K562 (cell line): ENCODE measurements around the gene RASSF7. TPM values are rescaled to one million over a fixed set of nuclear protein-coding genes. Genes with fewer than 3 reads are reported as not detected.

ENCODE experiments used
- ATAC-seq: fragments of 200-7000 bp; cut with Tn5 transposase; 3 replicates; pipeline ENCODE4 v1.9.1; 2020; ENCODE audit warnings: moderate library complexity
- BruUV-seq: library from RNA; stranded (reverse); fragments of 400-500 nt; replicated peaks from 2 replicates; lab custom pipeline; 2021; lab: Mats Ljungman, UMichigan
- CTCF ChIA-PET: fragments of 300-600 bp; formaldehyde crosslinking; extraction: SDS; loops from one replicate; lab custom pipeline; 2021; ENCODE audit warnings: low intra/inter-chr PET ratio; lab: Yijun Ruan, JAX
- POLR2A ChIA-PET: fragments of 300-600, 350-650 bp; sonication (Branson Sonifier 250); formaldehyde crosslinking; extraction: SDS; loops from one replicate; lab custom pipeline; 2021; ENCODE audit warnings: antibody characterized with exemption, inconsistent platforms; lab: Yijun Ruan, JAX
- DNase-seq, 4 experiments: peaks; one replicate each; pipeline versions ENCODE4 v3.0.0 to v3.0.0-alpha.2; 2011 to 2018; ENCODE audit warnings: low spot score in 3 of 4, mixed read lengths in 3 of 4; ENCODE audit errors: extremely low read depth in 1 of 4
- FAIRE-seq: peaks from 2 replicates; lab custom pipeline; 2011; peaks lifted over from hg19 to GRCh38; lab: Jason Lieb, UNC
- H2AFZ ChIP-seq: 2 replicates; pipeline ENCODE4 v1.6.0; 2011; ENCODE audit warnings: low read depth, low read length, control low read depth, inconsistent platforms
- H3K27ac ChIP-seq: fragments of 200-600 bp; 3 replicates; pipeline ENCODE4 v1.8.0; 2011; ENCODE audit warnings: low read depth, mild to moderate bottlenecking, control low read depth, inconsistent platforms, low read length, moderate library complexity, mixed read lengths; ENCODE audit errors: extremely low read depth
- H3K27me3 ChIP-seq, 2 experiments: fragments of 300-600 bp in 1 of 2; 2 replicates in 1 of 2; 3 replicates in 1 of 2; pipeline versions ENCODE4 v1.6.0 to v1.8.0; 2011; ENCODE audit warnings: inconsistent platforms in 2 of 2, low read length in 2 of 2, mild to moderate bottlenecking in 1 of 2, mixed read lengths in 1 of 2, moderate library complexity in 1 of 2; ENCODE audit not compliant: control insufficient read depth in 2 of 2, insufficient read depth in 2 of 2
- H3K36me3 ChIP-seq: fragments of 300-600 bp; 3 replicates; pipeline ENCODE4 v1.8.0; 2011; ENCODE audit warnings: mild to moderate bottlenecking, low read length, inconsistent platforms; ENCODE audit not compliant: control insufficient read depth, insufficient read depth
- H3K4me1 ChIP-seq, 2 experiments: fragments of 200-600 bp in 1 of 2; replicated peaks in 1 of 2; 2 replicates in 1 of 2; 3 replicates in 1 of 2; pipeline versions ENCODE4 v1.5.1 to v1.8.0; 2011; ENCODE audit warnings: inconsistent platforms in 2 of 2, low read length in 2 of 2, mild to moderate bottlenecking in 1 of 2, mixed read lengths in 1 of 2, moderate library complexity in 1 of 2; ENCODE audit not compliant: control insufficient read depth in 2 of 2, insufficient read depth in 2 of 2
- H3K4me2 ChIP-seq: 2 replicates; pipeline ENCODE4 v1.6.1; 2011; ENCODE audit warnings: low read length, control low read depth, inconsistent platforms, mixed read lengths; ENCODE audit not compliant: insufficient read depth
- H3K4me3 ChIP-seq: fragments of 200-600 bp; sonication (generic), shearing (Covaris generic); 2 replicates; pipeline ENCODE4 v1.5.1; 2016; ENCODE audit warnings: control low read depth, inconsistent platforms
- H3K79me2 ChIP-seq: fragments of 200-600 bp; 3 replicates; pipeline ENCODE4 v1.8.0; 2011; ENCODE audit warnings: low read length, inconsistent platforms; ENCODE audit not compliant: control insufficient read depth, insufficient read depth
- H3K9ac ChIP-seq, 2 experiments: 2 replicates each; pipeline versions ENCODE4 v1.6.0 to v1.6.1; 2011; ENCODE audit warnings: low read depth in 2 of 2, low read length in 2 of 2, control low read depth in 1 of 2, inconsistent platforms in 1 of 2, mild to moderate bottlenecking in 1 of 2, mixed read lengths in 1 of 2; ENCODE audit not compliant: insufficient read depth in 1 of 2
- H3K9me1 ChIP-seq: one replicate; pipeline ENCODE4 v1.6.0; 2011; ENCODE audit warnings: inconsistent platforms, mild to moderate bottlenecking, low read length, moderate library complexity; ENCODE audit not compliant: control insufficient read depth, insufficient read depth
- H3K9me3 ChIP-seq: replicated peaks from 2 replicates; pipeline ENCODE4 v1.5.1; 2011; ENCODE audit warnings: low read depth, low read length, inconsistent platforms; ENCODE audit not compliant: control insufficient read depth, insufficient read depth
- H4K20me1 ChIP-seq: replicated peaks from 2 replicates; pipeline ENCODE4 v1.6.1; 2011; ENCODE audit warnings: low read length, inconsistent platforms, mixed read lengths; ENCODE audit not compliant: control insufficient read depth, insufficient read depth
- CBX1 ChIP-seq: sonication (generic); IDR thresholded peaks from 2 replicates; pipeline ENCODE4 v1.6.1; 2016; ENCODE audit warnings: antibody characterized with exemption, low read depth, mild to moderate bottlenecking
- IFI16 ChIP-seq: fragments of 250-450 bp; sonication (Bioruptor Pico); IDR thresholded peaks from 2 replicates; pipeline ENCODE4 v2.1.2; 2022; ENCODE audit warnings: mild to moderate bottlenecking, inconsistent platforms
- MEF2D ChIP-seq: conservative IDR thresholded peaks from 2 replicates; pipeline ENCODE4 v1.6.1; 2016; ENCODE audit warnings: low read depth, missing genetic modification characterization, missing compliant biosample characterization
- PRMT5 ChIP-seq: sonication (generic); formaldehyde crosslinking; IDR thresholded peaks from 2 replicates; pipeline ENCODE4 v1.5.0; 2020; ENCODE audit warnings: missing genetic modification reagents
- PTRF ChIP-seq: fragments of 450-650 bp; IDR thresholded peaks from 2 replicates; pipeline ENCODE4 v1.6.1; 2016; ENCODE audit warnings: mild to moderate bottlenecking, missing genetic modification characterization, missing compliant biosample characterization
- TCFL5 ChIP-seq: fragments of 250-450 bp; sonication (Bioruptor Pico); conservative IDR thresholded peaks from 2 replicates; pipeline ENCODE4 v1.6.1; 2021; ENCODE audit warnings: mild to moderate bottlenecking, moderate library complexity, matching md5 sums
- TOE1 ChIP-seq, 2 experiments: fragments of 450-650 bp in 1 of 2; sonication (generic) in 1 of 2; formaldehyde crosslinking in 1 of 2; IDR thresholded peaks; 2 replicates each; pipeline versions ENCODE4 v1.7.1 to v1.8.0; 2016 to 2022; ENCODE audit warnings: borderline replicate concordance in 2 of 2, mild to moderate bottlenecking in 2 of 2, antibody characterized with exemption in 1 of 2, inconsistent platforms in 1 of 2, low read depth in 1 of 2, missing genetic modification reagents in 1 of 2, moderate library complexity in 1 of 2
- ZBTB7A ChIP-seq: IDR thresholded peaks from 2 replicates; pipeline ENCODE4 v1.6.1; 2011; ENCODE audit warnings: low read depth, mild to moderate bottlenecking, low read length, moderate library complexity, borderline replicate concordance; ENCODE audit not compliant: control insufficient read depth
- WGBS: fragments of 100-300 bp; shearing (Covaris generic); methylation state at CpG from one replicate; pipeline ENCODE4 v1.1.6; 2016; ENCODE audit warnings: low coverage, mixed read lengths; ENCODE audit not compliant: insufficient coverage; ENCODE audit errors: missing lambda C conversion rate; 5-methylcytosine and 5-hydroxymethylcytosine counted together
- in situ Hi-C: fragments of 300-500 bp; cut with MboI; formaldehyde crosslinking; loops from 4 replicates; pipeline ENCODE4 v1.15.0; 2018; ENCODE audit warnings: inconsistent platforms, mixed read lengths
- intact Hi-C: fragments of 100-400 bp; cut with micrococcal nuclease; formaldehyde crosslinking; loops from 2 replicates; pipeline ENCODE4 v1.14.2; 2022
- polyA plus RNA-seq, 8 experiments: library from polyadenylated mRNA; depleted of rRNA in 4 of 8; stranded (reverse) in 5 of 8; unstranded in 3 of 8; fragments of >200 nt; fragmentation: Nextera tagmentation in 2 of 8; fragmentation: Illumina TruSeq in 1 of 8; extraction: Ambion mirVana in 2 of 8; extraction: Trizol in 1 of 8; gene quantifications; 2 replicates each; pipeline versions ENCODE4 v1.2.1 to v1.2.3, GENCODE V29; 2011 to 2014; ENCODE audit warnings: inconsistent platforms in 1 of 8, missing spikeins in 1 of 8
- total RNA-seq, 7 experiments: library from RNA; depleted of rRNA in 6 of 7; stranded (reverse); fragments of >200 nt in 6 of 7; fragmentation: Illumina TruSeq in 2 of 7; extraction: Trizol in 2 of 7; gene quantifications; 2 replicates each; pipeline versions ENCODE4 v1.2.1 to v1.2.3, GENCODE V29; 2011 to 2021; ENCODE audit warnings: low replicate concordance in 1 of 7
- TF ChIP-seq, protein P1 (sequence below): fragments of 450-650 bp; IDR thresholded peaks from 2 replicates; pipeline ENCODE4 v1.6.1; 2018; ENCODE audit not compliant: partially characterized antibody
- TF ChIP-seq, protein P2 (sequence below), 2 experiments: fragments of 450-650 bp; IDR thresholded peaks; 2 replicates each; pipeline ENCODE4 v1.6.1; 2018; ENCODE audit warnings: mild to moderate bottlenecking in 2 of 2, low read depth in 1 of 2; ENCODE audit not compliant: partially characterized antibody in 2 of 2

RASSF7 gene
- total and polyA plus RNA-seq, 9 of the 15 experiments (the other 6 are each of a cell fraction or from before 2014, with no cell fraction given) = 0.41 to 45.2 (median 18.6) TPM

- in situ Hi-C loops = no loop called here
- no peaks in the 10 kb centered on the region for H3K9me3 ChIP-seq
- no peak for DNase-seq
- intact Hi-C loops = loop anchor here (10.0 kb wide), 2 partner anchors 56 to 136 kb away; partner anchors contain the start of genes DEAF1, IRF7 and TMEM80
- no peak for ATAC-seq
- no peak for FAIRE-seq
- peak overlapping the region; percentile 81 to 96; a peak in 3 of 4 replicates for H3K9ac ChIP-seq
- POLR2A ChIA-PET = interaction anchor here (0.5 to 1.3 kb wide), 3 partner anchors 17 to 117 kb away, joined by 3 read pairs; no protein-coding TSS in a partner anchor
- H3K36me3 ChIP-seq = peaks cover 21% of the 10 kb centered on the region; the same call in 1 of the 3 replicates
- 0 out of 2 replicates have a peak, but pooled peaks cover 5% of the 10 kb centered on the region for H4K20me1 ChIP-seq
- no peak overlapping the region for H2AFZ ChIP-seq
- peaks cover 23 to 96% of the 10 kb centered on the region in 2 experiments for H3K4me1 ChIP-seq
- WGBS = 81% methylated on average over 15 of the region's 15 CpGs
- peaks cover 24% of the 10 kb centered on the region for H3K79me2 ChIP-seq
- H3K4me2 ChIP-seq = peak overlapping the region; percentile 88
- H3K27ac ChIP-seq = peak overlapping the region; percentile 89; the same call in 2 of the 3 replicates
- H3K4me3 ChIP-seq = no peak overlapping the region
- peaks cover 2% of the 10 kb centered on the region for H3K9me1 ChIP-seq
- CTCF ChIA-PET = no interaction called here
- BruUV-seq = no TSS peak
- no peaks in the 10 kb centered on the region for H3K27me3 ChIP-seq
- TF ChIP-seq MEF2D (tag) (no peak), TOE1 (IDR thresholded peaks at IDR 0.05; ENCODE audit: borderline replicate concordance) (no peak), TOE1 (CRISPR knock-in tag; IDR thresholded peaks at IDR 0.05; ENCODE audit: borderline replicate concordance, low read depth) (0 out of 2 replicates have a peak, but pooled peaks have one; percentile 28), PRMT5 (CRISPR knock-in tag) (no peak), IFI16 (CRISPR knock-in tag) (no peak), CBX1 (no peak), PTRF (tag) (no peak), TCFL5 (CRISPR knock-in tag) (no peak), ZBTB7A (peak; percentile 53; the same call in 1 of the 2 replicates)
- TF ChIP-seq, protein P1, sequence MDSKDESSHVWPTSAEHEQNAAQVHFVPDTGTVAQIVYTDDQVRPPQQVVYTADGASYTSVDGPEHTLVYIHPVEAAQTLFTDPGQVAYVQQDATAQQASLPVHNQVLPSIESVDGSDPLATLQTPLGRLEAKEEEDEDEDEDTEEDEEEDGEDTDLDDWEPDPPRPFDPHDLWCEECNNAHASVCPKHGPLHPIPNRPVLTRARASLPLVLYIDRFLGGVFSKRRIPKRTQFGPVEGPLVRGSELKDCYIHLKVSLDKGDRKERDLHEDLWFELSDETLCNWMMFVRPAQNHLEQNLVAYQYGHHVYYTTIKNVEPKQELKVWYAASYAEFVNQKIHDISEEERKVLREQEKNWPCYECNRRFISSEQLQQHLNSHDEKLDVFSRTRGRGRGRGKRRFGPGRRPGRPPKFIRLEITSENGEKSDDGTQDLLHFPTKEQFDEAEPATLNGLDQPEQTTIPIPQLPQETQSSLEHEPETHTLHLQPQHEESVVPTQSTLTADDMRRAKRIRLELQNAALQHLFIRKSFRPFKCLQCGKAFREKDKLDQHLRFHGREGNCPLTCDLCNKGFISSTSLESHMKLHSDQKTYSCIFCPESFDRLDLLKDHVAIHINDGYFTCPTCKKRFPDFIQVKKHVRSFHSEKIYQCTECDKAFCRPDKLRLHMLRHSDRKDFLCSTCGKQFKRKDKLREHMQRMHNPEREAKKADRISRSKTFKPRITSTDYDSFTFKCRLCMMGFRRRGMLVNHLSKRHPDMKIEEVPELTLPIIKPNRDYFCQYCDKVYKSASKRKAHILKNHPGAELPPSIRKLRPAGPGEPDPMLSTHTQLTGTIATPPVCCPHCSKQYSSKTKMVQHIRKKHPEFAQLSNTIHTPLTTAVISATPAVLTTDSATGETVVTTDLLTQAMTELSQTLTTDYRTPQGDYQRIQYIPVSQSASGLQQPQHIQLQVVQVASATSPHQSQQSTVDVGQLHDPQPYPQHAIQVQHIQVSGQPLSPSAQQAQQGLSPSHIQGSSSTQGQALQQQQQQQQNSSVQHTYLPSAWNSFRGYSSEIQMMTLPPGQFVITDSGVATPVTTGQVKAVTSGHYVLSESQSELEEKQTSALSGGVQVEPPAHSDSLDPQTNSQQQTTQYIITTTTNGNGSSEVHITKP = peak; percentile 41
- TF ChIP-seq, protein P2, sequence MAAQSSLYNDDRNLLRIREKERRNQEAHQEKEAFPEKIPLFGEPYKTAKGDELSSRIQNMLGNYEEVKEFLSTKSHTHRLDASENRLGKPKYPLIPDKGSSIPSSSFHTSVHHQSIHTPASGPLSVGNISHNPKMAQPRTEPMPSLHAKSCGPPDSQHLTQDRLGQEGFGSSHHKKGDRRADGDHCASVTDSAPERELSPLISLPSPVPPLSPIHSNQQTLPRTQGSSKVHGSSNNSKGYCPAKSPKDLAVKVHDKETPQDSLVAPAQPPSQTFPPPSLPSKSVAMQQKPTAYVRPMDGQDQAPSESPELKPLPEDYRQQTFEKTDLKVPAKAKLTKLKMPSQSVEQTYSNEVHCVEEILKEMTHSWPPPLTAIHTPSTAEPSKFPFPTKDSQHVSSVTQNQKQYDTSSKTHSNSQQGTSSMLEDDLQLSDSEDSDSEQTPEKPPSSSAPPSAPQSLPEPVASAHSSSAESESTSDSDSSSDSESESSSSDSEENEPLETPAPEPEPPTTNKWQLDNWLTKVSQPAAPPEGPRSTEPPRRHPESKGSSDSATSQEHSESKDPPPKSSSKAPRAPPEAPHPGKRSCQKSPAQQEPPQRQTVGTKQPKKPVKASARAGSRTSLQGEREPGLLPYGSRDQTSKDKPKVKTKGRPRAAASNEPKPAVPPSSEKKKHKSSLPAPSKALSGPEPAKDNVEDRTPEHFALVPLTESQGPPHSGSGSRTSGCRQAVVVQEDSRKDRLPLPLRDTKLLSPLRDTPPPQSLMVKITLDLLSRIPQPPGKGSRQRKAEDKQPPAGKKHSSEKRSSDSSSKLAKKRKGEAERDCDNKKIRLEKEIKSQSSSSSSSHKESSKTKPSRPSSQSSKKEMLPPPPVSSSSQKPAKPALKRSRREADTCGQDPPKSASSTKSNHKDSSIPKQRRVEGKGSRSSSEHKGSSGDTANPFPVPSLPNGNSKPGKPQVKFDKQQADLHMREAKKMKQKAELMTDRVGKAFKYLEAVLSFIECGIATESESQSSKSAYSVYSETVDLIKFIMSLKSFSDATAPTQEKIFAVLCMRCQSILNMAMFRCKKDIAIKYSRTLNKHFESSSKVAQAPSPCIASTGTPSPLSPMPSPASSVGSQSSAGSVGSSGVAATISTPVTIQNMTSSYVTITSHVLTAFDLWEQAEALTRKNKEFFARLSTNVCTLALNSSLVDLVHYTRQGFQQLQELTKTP (IDR thresholded peaks at IDR 0.05; ENCODE audit: low read depth in 1 of 2, partially characterized antibody in 2 of 2) = no peak
Observed at GRCh38 chr11:559020-559620, 1.6 kb upstream of the RASSF7 start.
